Effector CD4-positive, alpha-beta T cell (primary cell): ENCODE results near the gene PRKAG2.
"Not testable (repeated sequence)": the region's sequence is repeated elsewhere in the genome, so short reads cannot be mapped to it uniquely, and the experiment has no call there.

Experiments
- DNase-seq: peaks from one replicate; pipeline ENCODE4 v3.0.0-alpha.2; 2020

The PRKAG2 gene

GRCh38 chr7:151782598-151783448 is 94.1 kb downstream of the PRKAG2 start:
- DNase-seq, result peak; percentile 49

- DNase-seq, result not testable (repeated sequence)
These were observed 94.7 kb downstream of the PRKAG2 start for GRCh38 chr7:151782256-151782597.

DNA sequence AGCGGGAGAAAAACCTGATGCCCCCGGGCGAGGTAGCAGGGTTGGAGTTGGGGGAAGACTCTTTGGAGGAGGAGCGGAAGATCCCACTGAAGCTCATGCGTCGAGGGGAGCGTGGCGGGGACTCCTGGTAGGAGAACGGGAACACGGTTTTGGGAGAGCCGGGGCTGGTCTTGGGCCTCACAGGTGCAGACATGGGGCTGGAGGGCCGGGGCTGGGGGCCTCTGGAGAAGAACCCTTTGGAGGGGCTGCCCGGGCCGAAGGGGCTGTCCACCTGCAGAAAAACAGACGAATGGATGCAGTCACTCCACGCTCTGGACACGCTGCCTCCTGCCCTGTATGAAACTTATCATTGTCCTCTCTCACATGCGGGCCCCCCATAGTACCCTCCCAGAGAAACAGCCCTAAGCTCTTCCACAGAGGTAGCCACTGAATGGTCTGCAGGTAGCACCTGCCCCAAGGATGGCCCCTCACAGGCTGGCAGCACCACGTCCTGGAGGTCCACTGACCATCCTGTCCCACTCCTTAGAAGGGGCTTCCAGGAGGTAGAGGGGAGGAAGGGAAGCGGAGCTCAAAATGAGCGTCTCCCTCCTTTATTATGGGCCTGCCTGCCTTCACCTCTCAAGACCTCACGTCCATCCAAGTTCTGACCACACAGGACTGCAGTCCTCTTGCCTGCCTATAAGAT is 95.6 kb downstream of the PRKAG2 start:
- no peak for DNase-seq

DNA sequence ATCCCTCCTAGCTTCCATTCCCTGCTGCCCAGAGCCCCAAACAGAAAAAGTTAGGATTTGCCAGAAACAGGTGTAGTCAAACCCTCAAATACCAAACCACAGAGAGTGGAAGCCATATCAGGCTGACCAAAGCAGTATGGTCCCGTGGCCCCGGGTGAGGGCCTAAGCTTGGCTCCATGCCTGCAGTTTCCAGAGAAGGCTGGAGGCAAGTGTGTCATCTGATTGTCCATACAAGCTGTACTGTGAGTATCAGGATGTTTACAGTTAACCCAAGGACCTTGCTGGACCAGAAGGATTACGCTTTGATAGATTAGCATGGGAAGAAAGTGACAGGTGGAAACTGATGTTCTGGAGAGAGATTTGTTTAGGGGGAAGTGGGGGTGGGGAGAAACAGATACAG is 96.3 kb downstream of the PRKAG2 start:
- no peak for DNase-seq

GRCh38 chr7:151779678-151780077 is 97.2 kb downstream of the PRKAG2 start:
- DNase-seq, result no peak

DNA sequence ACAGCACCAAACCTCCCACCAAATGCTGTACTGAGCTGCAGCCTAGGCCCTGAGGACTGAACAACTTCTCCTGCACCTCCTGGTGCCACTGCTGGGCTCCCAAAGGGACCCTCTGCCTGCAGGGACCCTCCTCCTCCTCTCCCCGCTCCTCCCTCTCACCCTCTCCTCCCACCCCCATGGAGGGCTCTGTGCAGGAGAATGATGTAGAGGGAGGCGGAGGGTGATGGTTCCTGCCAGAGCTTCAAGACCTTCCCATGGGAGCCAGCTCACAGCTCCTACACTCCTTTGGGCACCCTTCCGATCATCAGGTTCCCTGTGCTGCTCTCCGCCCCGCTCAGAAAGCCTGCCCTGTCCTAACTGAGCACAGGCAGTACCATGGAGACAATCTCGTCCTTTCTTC is 97.7 kb downstream of the PRKAG2 start:
- DNase-seq, result no peak

DNA sequence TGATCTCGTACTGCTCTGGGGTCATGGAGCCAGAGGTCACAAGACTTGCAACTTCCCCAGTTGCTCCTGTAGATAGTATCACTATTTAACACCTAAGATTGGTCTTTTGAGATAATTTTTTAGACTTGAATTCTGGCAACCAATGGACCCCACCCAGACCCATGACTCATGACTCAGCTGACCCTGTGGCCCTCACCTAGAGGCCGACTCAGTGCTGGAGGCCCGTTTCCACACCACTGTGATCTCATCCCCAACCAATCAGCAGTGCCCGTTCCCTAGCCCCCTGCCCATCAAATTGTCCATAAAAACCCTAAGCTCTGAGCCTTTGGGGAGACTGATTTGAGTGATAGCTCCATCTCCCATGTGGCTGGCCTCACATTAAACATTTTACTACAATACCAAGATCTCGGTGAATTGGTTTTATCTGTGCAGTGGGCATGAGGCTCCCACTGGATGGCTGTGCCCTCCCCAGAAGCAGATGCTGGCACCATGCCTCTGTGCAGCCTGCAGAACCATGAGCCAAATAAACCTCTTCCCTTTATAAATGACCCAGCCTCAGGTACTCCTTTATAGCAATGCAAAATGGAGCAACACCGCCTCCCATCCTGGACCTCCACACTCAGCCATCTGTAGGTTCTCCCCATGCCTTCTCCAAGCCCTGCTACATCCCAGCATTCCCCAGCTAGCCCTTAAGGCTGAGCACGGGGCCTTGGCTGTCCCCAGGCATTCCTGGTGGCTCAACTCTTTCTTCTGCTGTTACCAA is 98.8 kb downstream of the PRKAG2 start:
- DNase-seq, result no peak

DNA sequence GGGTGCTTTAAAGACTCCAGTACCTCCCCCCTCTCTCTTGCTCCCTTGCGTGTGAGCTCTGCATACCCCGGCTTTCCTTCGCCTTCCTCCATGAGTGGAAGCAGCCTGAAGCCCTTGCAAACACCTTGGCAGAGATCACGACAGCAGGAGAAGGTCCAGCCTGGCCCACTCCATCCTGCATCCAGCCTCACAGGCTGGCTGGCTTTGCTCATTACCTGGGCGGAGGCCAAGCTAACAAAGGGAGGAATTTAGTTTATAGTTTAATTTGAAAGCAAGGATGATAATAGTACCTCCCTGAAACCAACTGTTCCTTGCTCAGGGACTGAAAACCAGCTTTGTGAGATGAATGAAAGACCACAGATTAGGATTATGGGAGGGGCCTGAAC is 99.4 kb downstream of the PRKAG2 start:
- no peak for DNase-seq

DNA sequence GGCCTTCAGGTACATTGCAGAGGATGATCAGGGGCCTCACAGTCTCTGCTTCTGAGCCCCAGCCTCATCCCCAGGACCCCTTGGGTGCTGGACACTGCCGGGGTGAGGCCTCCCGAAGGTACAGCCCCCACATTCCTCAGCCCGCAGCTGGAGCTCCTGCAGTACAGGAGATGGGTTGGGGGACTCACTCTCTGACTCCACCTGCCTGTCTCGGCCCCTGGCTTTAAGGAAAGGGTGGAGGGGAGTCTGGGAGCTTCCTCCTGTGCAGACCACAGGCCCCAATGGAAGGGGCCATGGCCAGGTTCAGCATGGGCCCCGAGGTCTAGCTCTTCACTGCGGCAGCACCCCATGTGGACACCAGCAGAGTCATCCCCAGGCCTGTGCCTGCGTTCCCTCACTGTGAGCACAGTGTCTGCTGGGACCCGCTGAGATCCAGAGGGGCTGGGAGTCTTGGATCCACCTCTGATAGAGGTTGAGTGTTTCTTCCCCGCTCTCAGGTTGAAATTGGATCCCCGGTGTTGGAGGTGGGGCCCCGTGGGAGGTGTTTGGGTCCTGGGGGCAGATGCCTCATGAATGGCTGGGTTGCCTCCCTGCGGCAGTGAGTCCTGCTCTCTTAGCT is 99.9 kb downstream of the PRKAG2 start:
- no peak for DNase-seq

GRCh38 chr7:151776446-151776845 is 100.5 kb downstream of the PRKAG2 start:
- DNase-seq, result no peak

DNA sequence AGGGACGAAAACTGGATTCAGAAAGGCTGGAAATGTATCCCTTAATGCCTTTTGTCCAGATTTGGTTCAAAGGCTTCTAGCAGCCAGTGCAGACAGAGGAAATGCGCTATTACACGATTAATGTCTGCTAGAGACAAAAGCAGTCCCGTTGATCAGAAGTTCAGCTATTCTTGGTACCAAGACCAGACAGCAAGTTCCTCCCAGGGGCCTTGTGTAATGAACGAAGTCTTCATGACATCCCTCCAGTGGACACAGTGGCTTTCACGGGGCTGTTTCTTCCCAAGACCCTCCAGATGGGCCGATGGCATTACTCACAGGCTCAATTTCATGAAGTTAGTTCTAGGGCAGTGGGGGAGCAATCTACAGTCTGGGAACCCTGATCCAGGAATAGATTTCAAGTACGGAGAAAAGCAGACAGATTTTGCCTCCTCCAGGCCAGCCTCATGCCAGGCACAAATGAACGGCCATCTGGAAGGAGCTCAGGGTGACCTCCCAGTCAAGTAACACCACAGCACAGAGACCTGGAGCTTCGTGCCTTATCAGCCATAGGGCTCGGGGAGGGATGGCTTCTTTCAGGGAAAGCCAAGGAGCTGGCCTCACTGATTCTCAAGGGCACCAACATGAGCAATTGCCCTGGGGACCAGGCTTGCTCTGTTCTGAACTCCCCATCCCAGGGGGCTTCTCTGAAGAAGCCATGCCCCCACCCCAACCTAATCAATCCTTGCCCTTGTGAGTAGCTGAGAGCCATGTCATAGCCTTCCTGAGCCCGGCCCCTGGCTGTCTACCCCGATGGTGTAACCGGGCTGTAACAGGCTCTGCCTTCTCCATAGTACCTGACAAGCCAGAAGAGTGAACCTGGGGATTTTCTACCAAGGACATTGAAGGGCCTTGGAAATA is 101.1 kb downstream of the PRKAG2 start:
- DNase-seq, result no peak

DNA sequence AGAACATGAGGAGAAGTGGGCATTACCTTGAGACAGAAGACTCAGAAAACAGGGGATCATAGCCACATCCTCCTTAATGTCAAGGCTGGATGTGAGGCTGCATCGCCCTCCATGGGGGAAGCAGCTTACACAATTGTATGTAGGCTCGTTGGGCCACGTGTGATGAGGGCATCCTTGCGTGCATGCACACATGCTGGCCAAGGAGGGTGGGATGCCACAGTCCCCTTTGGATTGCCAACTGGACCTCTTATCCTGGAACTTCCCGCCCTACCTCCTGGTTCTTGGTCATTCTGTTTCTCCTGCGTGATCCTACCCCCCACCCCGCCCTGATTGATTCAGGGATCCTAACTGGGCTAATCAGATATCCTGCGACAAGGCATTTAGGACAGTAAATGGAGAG is 102.0 kb downstream of the PRKAG2 start:
- DNase-seq, result no peak

DNA sequence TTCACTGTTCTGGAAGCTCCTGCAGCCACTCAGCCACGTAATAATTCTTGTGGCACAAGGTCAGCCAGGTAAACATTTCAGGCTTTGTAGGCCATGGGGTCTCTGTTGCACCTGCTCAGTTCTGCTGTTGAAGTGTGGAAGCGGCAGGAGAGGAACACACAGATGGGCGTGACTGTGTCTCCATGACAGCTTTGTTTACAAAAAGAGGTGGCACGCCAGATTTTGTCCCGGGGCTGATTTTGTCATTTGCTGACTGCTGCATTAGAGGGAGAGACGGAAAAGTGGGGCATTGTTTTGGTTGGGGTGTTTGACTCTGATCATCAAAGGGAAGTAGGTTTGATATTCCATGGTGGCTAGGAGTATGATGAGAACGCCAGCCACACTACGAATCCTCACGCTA is 103.1 kb downstream of the PRKAG2 start:
- no peak for DNase-seq

DNA sequence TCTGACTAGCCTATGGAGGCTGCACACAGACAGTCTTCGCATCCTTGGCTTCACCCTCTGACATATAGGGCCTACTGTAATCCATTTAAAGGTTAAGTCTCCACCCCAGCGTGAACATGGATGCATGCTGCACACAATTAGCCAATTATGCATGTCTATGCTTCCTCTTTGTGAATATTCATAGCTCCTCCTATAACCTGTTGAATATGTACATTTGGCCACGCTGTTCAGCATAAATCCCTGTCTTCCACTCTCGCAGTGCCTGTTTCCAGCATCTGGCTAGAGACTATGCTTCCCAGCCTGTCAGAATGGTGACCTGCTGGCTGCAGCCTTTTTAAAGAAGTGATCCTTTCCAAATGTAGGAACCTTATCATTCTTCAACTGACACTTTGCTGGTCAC is 106.7 kb downstream of the PRKAG2 start:
- no peak for DNase-seq

- DNase-seq, result no peak
These were observed 107.6 kb downstream of the PRKAG2 start for GRCh38 chr7:151769188-151769821.

- no peak for DNase-seq
These were observed 108.1 kb downstream of the PRKAG2 start for GRCh38 chr7:151768805-151769187.

- DNase-seq, result no peak
These were observed 109.4 kb downstream of the PRKAG2 start for GRCh38 chr7:151767557-151767956.

- DNase-seq, result no peak
These were observed 112.6 kb downstream of the PRKAG2 start for GRCh38 chr7:151764056-151764920.

- no peak for DNase-seq
These were observed 113.4 kb downstream of the PRKAG2 start for GRCh38 chr7:151763420-151763984.

DNA sequence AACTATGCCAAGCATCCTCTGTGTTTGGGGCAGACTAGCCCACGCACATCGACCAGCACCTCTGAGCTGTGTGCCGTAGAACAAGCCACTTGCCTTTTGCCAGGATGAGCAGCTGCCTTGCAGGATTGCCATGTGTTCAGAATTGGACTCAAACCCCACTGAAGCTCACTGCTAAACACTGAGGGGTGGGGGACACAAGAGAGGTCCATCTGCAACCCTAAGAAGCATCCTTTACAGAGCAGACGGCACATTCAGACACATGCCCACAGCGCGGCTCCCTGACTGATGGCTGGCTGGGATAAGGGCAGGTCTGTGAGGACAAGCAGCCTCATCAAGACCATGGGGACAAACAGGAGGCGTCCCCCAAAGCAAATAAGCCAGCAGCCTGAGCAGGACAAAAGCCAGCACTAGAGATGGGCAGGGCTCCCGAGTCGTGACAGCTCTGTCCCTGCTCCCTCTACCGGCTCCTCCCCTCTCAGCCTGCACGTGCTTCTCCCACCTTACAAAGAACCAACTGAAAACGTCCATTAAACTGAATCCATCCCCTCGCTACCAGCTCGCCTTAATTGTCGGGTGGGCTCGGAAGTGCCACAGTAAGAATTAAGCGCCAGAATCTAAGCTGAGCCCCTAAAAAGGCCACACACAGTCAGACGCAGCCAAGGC is 114.2 kb downstream of the PRKAG2 start:
- no peak for DNase-seq
